Right ventricle myocardium superior (tissue), 1 donor: ENCODE measurements around the gene SIGLEC6. TPM values are rescaled to one million over a fixed set of nuclear protein-coding genes. Genes with fewer than 3 reads are reported as not detected.
"Not testable (repeated sequence)": the region's sequence is repeated elsewhere in the genome, so short reads cannot be mapped to it uniquely, and the experiment has no call there.

Experiments used
- ATAC-seq: fragments of 200-7000 bp; cut with Tn5 transposase; one replicate; pipeline ENCODE4 v1.9.1; 2020; ENCODE audit warnings: mild to moderate bottlenecking; ENCODE audit not compliant: poor library complexity
- DNase-seq: peaks from one replicate; pipeline ENCODE4 v3.0.0-alpha.2; 2020
- intact Hi-C: fragments of 100-400 bp; cut with DNase I; formaldehyde crosslinking; loops from one replicate; pipeline ENCODE4 v1.11.2; 2022
- total RNA-seq: library from RNA; stranded (reverse); fragmentation: NEBNext Ultra II Directional; extraction: Animal tissue kit (Norgen Biotek cat#: 25700); gene quantifications from one replicate; pipeline ENCODE4 v1.2.1, GENCODE V29; 2021
- donor health status: DM: no; HTN: yes; CAD: no; lungs with severe emphysema.

The SIGLEC6 gene
- total RNA-seq, 1 donor from 2014 or later: 0.16 TPM

DNA sequence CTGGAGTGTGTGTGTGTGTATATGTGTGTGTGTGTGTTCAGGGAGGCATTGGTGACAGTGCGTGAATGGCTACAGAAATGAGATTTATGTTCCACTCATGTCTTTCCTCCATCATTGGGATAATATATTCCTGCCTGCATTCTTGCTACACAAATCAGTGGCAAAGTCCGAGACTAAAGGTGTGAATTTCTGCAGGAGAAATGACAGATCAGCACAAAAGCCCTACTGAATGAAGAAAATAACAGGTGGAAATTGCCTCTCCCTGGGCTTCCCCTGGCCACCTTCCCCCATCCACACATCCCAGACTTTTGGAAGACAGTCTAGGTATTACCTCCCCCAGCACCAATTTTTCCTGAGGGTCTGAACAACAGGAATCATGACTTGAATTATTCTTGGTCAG is 10.1 kb downstream of the SIGLEC6 start:
- no peak for ATAC-seq
- no peak for DNase-seq
- intact Hi-C loops: no loop called here

DNA sequence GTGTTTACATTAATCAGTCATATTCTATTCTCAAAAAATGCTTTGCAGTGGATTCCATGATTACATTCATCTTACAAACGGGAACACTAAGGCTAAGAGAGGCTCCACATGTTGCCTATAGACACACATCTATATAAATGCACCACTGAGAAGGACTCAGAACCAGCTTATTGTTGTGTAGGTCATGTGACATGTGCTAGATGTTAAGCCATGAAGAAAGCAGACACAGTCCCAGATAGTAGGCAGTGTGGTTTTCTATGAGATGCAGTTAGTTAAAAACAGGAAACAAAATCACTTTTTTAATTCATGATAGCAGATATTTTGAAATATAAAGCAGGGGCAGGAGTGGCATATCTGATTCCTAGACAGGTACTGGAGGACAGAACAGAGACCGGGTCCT is 10.7 kb downstream of the SIGLEC6 start:
- DNase-seq (no peak), ATAC-seq (no peak)
- intact Hi-C loops: no loop called here

DNA sequence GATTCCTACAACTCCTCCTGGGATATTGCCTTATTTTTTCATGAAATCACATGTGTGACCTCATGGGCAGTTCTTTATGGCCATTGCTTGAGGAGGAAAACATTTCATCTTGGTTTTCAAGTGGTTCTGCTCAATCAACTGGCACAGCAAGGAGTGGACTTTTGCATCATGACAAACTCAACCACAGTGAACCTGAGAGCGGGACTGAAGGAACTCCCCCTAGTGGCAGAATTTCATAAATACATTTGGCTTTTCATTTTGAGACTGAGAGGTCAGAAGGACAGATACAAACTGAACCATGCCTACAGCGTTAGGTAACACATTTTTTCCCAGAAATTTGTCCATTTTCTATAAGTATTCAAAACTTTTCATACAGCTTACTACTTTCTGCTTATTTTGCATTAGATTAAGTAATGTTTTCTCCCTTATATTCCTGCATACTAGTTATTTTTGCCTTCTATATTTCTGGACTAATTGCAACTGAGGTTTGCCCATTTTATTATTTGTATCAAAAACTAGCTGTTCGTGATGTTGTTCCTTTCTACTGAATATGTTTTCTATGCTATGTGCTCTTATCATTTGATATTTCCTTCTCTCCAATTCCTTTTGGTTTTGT is 16.5 kb downstream of the SIGLEC6 start:
- intact Hi-C loops: no loop called here
- no peak for ATAC-seq

DNA sequence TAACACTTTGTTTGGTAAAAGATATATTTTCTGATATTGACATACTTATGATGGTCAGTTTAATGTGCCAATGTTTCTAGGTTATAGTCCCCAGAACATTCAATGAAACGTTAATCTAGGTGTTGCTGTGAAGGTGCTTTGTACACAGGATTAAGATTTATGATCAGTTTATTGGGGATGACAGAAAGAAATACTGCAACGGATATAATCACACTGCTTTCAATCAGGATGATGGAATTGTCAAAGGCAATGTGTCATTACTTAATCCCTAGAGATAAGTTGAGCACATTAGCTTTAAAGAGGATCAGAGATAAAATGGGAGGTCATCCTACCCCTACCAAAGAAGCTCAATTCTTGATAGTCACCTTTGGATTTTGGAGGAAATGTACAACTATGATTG is 17.5 kb downstream of the SIGLEC6 start:
- no peak for DNase-seq
- intact Hi-C loops: no loop called here
- no peak for ATAC-seq

More for the DNA sequence above, 16.5 kb downstream of the SIGLEC6 start:
- DNase-seq: no peak

DNA sequence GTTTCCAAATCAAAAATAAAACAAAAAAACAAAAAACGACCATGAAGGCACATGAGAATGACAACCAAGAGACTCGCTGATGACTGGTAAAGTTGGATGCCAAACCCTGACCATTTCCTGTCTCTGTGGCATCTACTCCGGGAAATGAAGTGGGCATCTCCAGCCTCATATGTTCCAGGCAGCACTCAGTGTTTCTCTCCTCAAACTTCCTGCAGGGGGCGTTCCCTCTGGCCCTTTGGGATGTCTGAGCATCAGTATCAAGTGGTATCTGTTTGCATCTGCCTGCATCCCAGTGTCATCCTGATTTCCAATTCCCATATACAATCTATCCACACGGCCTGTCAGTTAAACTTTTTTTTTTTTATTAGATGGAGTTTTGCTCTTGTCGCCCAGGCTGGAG is 20.1 kb downstream of the SIGLEC6 start:
- ATAC-seq (no peak), DNase-seq (no peak)
- intact Hi-C loops: no loop called here

DNA sequence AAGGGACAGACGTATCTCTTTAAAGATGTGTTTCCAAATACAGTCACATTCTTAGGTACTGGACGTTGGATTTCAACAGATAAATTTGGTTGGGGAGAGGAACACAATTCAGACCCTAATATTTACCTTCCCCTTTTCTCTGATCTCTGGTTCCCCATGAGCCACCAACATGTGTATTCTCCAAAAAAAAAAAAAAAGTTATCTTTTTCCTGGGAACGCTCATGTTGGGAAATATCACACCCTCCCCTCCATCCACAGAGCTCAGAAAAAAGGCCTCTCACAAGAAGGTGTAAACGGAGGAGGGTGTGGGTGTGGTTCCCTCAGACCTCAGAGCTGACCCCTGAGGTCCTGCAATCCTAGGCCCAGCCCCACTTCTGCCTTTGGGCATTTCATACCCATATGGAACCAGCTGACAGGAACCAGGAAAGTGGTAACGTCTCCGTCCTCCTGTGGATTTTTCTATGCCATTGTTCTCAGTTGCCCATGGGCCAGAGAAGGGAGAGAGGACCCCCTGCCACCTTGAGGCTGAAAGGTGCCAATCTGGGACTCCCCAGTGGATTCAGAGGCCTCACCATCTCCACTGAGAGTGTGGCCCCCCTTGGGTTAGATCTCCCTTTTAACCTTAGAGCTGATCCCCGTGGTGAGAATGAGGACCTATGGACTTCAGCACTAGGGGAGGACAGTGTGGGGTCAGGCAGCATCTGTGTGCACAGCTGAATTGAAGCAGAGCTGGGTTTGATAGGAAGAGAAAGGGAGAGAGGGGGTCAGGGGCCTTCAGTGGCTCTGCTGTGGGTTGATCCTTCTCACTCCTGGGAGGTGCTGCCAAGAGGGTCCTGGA is 21.4 kb downstream of the SIGLEC6 start:
- no peak for ATAC-seq
- DNase-seq: no peak
- intact Hi-C loops: no loop called here

DNA sequence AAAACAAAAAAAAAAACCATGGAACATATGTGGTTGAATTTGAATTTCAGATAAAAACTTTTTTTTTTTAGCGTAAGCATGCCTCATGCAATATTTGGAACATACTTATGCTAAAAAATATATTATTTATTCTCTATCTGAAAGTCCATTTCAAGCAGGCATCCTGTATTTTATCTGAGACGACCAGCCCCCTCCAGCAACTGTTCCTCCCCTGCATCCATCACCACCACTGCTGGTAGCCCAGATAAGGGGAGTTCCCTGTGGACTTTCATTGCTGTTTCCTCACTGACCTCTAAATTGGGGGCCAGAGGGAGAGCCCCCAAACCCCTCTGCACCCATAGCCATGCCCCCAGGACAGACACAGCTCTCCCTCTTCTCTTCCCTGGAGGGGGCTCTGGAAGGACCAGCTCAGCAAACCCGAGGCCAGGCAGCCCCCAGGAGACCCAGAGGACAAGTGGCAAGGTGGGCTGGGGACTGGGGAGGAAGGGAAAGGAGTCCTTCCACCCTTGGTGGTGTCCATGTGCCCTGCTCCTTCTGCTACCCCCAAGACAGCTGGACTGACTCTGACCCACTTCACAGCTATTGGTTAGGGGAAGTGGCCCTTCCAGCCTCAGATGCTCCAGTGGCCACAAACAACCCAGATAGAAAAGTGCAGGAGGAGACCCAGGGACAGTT is 23.3 kb downstream of the SIGLEC6 start:
- ATAC-seq: no peak

DNA sequence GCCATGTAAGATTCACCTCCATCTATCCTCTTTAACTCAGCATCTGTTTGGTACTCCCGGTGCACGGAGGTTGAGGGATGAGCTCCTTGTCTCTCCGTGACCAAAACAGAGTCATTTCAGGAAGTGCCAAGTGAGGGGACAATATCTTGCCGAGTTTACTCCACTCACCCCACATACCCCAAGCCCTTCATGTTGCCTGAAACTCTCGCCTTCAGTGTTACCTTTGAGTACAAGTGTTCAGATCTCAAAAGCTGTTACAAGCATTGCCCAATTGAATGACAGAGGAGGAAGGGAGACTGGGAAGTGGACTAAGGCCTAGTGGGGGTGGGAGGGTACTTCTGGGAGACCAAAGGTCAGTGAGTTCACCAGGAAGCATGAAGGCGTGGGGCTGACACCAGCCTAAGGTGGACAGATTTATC is 23.8 kb downstream of the SIGLEC6 start:
- intact Hi-C loops: no loop called here
- ATAC-seq: no peak

More for the DNA sequence above, 23.3 kb downstream of the SIGLEC6 start:
- intact Hi-C loops: no loop called here
- DNase-seq: no peak

DNA sequence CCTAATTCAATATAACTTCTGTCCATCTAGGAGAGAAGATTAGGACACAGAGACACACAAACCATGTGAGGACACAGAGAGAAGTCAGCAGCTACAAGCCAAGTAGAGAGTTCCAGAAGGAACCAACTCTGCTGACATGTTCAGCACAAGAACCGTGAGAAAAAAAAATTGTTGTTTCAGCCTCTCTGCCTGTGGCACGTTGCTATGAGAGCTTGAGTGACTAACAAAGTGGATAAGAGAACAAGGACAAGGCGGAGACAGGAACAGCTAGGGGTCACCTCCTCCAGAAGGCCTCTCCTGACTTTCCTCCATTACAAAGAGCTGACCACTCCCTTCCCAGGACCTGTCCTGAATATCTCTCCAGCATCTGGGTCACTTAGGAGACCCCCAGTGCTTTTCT is 24.3 kb downstream of the SIGLEC6 start:
- DNase-seq (no peak), ATAC-seq (peak; percentile 34)
- intact Hi-C loops: no loop called here

More for the DNA sequence above, 23.8 kb downstream of the SIGLEC6 start:
- no peak for DNase-seq

DNA sequence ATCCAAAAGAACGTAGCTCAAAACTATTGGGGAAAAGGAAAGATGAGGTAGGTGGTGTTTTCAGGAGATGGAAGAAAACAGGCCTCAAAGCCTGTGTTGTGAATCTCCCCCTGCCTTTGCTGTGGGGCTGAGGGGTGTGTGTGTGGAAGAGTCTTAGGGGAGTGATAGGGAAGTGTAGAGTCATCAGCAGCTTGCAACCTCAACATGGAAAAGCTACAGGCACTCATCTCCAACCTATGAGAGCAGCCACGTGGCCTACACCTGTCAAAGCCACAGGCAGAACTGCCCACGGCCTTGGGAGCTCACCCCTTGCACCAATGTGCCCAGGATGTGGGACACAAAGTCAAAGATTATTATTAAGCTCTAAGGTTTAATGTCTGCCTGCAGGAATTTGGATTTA is 25.6 kb downstream of the SIGLEC6 start:
- DNase-seq (no peak), ATAC-seq (no peak)
- intact Hi-C loops: no loop called here

DNA sequence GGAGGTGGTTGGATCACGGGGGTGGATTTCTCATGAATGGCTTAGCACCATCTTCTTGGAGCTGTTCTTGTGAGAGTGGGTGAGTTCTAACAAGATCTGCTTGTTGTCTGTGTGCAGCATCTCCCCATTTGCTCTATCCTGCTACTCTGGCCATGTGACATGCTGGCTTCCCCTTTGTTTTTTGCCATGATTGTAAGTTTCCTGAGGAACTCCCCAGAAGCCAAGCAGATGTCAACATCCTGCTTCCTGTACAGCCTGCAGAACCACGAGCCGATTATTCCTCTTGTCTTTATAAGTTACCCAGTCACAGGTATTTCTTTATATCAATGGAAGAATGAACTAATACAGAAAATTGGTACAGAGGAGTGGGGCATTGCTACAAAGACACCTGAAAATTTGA is 27.6 kb downstream of the SIGLEC6 start:
- DNase-seq (no peak), ATAC-seq (no peak)
- intact Hi-C loops: no loop called here

DNA sequence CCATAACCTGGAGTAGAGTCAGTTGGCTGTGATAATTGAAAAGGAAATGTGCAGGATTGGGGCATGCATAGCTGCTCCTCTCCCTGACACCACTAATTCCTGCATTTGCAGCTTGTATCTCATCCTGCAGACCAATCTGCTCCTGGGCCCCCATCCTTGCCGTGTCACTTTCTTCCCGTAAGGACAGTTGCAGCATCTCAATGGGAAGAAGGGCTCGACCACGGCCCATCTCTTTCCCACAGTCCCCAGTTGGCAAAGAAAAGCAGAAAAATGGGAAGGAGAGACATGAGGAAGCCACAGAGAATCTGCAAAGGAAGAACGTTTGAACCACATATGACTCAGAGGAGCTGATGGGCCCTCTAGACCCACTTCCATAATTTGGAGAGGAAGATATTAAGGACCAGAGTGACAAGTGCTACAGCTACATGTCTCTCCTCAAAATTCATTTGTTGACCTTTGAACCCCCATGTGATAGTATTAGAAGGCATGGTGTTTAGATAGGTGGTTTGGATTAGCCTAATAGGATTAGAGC is 28.1 kb downstream of the SIGLEC6 start:
- ATAC-seq: no peak
- DNase-seq: no peak
- intact Hi-C loops: no loop called here

DNA sequence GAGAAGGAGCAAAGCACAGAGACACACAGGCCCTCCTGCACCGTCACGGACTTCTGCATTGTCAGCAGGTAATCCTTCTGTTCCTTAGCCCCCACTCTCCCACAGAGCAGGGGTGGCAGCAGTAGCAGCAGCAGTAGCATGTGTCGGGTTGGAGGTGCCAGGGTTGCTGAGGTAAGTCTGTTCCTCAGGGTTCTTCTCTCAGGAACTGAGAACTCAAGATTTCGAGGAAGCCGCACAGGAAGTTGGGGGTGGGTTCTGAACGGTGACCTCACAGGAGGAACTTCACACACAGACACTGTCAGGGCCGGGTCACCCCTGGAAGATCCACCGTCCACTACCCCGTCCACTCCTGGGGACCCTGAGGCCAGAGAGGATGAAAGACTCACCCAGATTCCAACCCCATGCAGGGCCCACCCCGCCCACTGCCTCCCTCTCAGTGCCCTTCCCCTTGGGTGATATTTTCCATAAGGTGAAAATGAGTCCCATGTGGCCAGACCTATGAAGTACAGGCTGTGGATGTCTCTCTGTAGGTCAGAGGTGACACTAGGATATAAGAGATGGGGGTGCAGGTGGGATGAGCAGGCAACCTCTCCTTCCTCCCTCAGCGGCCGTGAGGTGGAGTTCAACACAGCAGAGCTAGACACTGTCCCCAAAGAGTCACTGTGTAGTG is 29.7 kb downstream of the SIGLEC6 start, which contains the start of gene SIGLEC12:
Gene SIGLEC12, minus strand, starts transcription at position 207 of the 670 bp plus-strand sequence. Its CDS starts 67 bp downstream, at position 140.
- DNase-seq (peak; percentile 59), ATAC-seq (peak; percentile 71)
- intact Hi-C loops: no loop called here

DNA sequence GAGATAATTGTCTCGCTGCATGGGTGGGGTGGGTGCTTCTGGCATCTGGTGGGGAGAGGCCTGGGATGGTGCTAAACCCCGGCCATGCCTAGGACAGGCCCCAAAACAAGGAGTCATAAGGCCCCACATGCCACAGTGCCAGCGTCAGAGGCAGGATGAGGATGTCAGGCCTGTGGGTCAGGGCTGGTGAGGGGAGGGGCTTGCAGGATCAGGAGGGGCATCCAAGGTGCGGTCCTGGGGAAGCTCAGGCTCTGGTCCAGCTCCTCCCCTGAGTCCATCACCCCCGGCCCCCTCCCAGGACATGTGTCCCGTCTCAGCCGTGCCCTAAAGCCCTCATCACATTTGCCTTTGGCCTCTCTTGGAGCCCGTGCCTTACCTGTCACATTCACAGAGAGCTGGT is 30.5 kb downstream of the SIGLEC6 start:
- ATAC-seq, intact Hi-C loops, DNase-seq: not testable (repeated sequence)

DNA sequence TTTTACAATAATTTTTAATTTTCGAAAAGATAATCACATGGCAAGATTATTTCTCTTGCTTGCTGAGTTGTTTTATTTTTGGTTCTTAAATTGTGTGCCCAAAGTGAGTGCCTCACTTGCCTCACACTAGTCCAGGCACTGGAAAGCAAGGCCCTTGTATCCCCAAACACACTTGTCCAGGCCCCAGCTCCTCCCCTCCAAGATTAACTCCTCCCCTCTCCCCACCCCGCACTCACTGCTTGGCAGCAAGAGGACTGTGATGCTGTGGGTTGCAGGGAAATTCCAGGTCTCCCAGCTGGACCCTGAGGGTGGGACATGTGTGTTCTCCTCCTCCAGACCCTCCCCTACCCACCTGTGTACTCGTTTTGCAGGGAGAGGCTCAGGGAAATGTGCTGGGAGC is 33.8 kb downstream of the SIGLEC6 start:
- no peak for DNase-seq
- ATAC-seq: no peak
- intact Hi-C loops: no loop called here

DNA sequence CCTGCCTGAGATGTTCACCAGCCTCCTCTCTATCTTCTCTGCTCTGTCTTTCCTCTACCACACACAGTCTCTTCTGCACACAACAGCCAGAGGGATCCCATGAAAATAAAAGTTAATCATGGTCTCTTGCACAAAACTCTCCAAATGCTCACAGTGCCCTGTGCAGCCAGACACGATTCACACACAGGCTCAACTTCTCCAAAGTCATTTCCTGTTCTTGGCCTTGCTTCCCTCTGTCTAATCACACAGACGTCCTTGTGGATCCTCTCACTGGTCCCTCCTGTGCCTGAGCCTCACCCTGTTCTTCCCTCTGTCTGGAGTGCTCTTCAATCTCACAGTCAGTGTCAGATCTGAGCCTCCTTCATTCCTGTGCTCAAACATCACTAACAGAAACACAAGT is 37.7 kb downstream of the SIGLEC6 start:
- ATAC-seq (no peak), DNase-seq (no peak)
- intact Hi-C loops: no loop called here

DNA sequence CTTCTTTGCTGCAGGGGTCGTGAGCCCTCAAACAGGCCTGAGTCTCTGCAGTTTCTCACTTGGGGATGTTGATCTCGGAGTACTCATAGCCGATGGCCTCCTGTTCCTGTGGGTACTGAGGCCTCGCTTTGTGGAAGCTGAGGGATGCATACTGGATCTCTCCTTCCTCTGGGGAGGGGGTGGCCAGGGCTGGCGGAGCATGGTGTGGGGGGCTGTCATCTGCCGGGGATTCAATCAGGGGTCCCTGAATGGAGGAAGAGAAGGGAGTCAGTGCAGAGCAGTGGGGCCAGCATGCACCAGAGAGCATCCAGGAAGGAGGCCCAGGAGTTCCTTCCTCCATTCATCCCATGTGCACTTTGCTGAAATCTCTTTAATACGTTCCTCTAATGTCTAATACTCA is 39.9 kb downstream of the SIGLEC6 start:
- ATAC-seq: no peak
- intact Hi-C loops: no loop called here
- no peak for DNase-seq

DNA sequence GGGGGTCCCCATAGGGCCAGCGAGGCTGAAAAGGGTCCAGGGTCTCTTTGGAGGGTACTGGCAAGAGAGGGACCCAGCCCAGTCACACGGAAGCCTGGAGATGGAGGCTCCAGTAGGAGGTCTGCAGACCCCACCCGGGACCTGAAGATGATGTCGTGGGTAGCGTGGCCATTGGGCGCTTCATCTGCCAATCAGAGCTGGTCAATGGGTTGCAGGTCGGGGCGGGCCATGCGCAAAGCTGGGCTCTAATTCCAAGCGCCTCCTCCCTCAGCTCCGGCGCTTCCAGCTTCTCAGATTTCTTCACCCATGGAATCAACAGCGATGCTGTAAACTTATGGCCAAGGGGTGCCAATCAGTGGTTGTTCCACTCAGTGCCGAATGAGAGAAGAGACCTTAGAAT is 40.8 kb downstream of the SIGLEC6 start:
- intact Hi-C loops: no loop called here
- DNase-seq: no peak
- no peak for ATAC-seq

DNA sequence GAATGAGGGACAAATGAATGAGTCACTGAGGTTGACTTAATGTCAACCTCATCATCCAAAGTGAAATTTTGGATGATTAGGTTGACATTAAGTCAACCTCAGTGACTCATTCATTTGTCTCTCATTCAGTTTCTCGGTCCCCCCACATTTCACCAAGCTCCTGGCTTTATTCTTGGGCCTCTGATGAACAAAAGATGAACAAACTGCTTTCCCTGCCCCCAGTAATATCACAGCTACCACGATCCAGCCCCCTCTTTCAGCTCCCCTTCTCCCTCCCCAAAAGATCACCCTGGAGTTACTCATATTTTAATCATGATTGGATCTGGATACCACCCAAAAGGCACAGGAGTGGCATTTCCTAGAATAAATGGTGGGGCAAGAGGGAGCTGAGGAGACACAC is 42.4 kb downstream of the SIGLEC6 start:
- ATAC-seq (no peak), DNase-seq (no peak)
- intact Hi-C loops: no loop called here
